Caco-2 (cell line): ENCODE results near the gene ZBTB38. TPM values are rescaled to one million over a fixed set of nuclear protein-coding genes. Genes with fewer than 3 reads are reported as not detected.

Source experiments
- BruUV-seq: library from RNA; stranded (reverse); fragments of 400-500 nt; replicated peaks from 2 replicates; lab custom pipeline; 2021; lab: Mats Ljungman, UMichigan
- CTCF ChIA-PET: fragments of 300-600 bp; sonication (Branson Sonifier 250); formaldehyde crosslinking; loops from one replicate; lab custom pipeline; 2022; ENCODE audit warnings: antibody characterized with exemption; lab: Charles Lee
- POLR2A ChIA-PET: fragments of 300-600 bp; sonication (Branson Sonifier 250); formaldehyde crosslinking; loops from one replicate; lab custom pipeline; 2022; ENCODE audit warnings: antibody characterized with exemption; lab: Charles Lee
- DNase-seq, 2 experiments: peaks; one replicate each; pipeline versions ENCODE4 v3.0.0 to v3.0.0-alpha.2; 2020 to 2022
- H3K27me3 ChIP-seq: replicated peaks from 2 replicates; pipeline ENCODE4 v1.6.0; 2011; ENCODE audit warnings: low read length; ENCODE audit not compliant: control insufficient read depth, insufficient read depth
- H3K36me3 ChIP-seq: 2 replicates; pipeline ENCODE4 v1.5.1; 2011; ENCODE audit warnings: low read length; ENCODE audit not compliant: control insufficient read depth, insufficient read depth
- H3K4me1 ChIP-seq: fragments of 250-450 bp; sonication (Bioruptor Pico); 2 replicates; pipeline ENCODE4 v1.5.1; 2020; ENCODE audit warnings: mild to moderate bottlenecking
- H3K4me3 ChIP-seq: 2 replicates; pipeline ENCODE4 v1.5.1; 2011; ENCODE audit warnings: low read depth, mild to moderate bottlenecking, control low read depth, low read length
- H3K9me3 ChIP-seq: fragments of 250-450 bp; sonication (Bioruptor Pico); 2 replicates; pipeline ENCODE4 v1.5.1; 2020; ENCODE audit warnings: mild to moderate bottlenecking, moderate library complexity
- H3K27ac Mint-ChIP-seq: one replicate; pipeline ENCODE4 v1.8.0; 2022; ENCODE audit warnings: mixed read lengths; ENCODE audit not compliant: unreplicated experiment
- H3K27me3 Mint-ChIP-seq: one replicate; pipeline ENCODE4 v1.8.0; 2022; ENCODE audit warnings: mixed read lengths; ENCODE audit not compliant: insufficient read depth, unreplicated experiment
- H3K36me3 Mint-ChIP-seq: one replicate; pipeline ENCODE4 v1.8.0; 2022; ENCODE audit warnings: mild to moderate bottlenecking, mixed read lengths; ENCODE audit not compliant: insufficient read depth, unreplicated experiment
- H3K4me1 Mint-ChIP-seq: one replicate; pipeline ENCODE4 v1.8.0; 2022; ENCODE audit warnings: low read depth, mixed read lengths; ENCODE audit not compliant: unreplicated experiment
- H3K4me3 Mint-ChIP-seq: one replicate; pipeline ENCODE4 v1.8.0; 2022; ENCODE audit warnings: mild to moderate bottlenecking, moderate library complexity, mixed read lengths; ENCODE audit not compliant: unreplicated experiment
- H3K9me3 Mint-ChIP-seq: one replicate; pipeline ENCODE4 v1.8.0; 2022; ENCODE audit warnings: mixed read lengths; ENCODE audit not compliant: unreplicated experiment
- intact Hi-C: fragments of 100-400 bp; cut with micrococcal nuclease; formaldehyde crosslinking; loops from one replicate; pipeline ENCODE4 v1.10.0; 2022; ENCODE audit not compliant: unreplicated experiment
- total RNA-seq: library from RNA; stranded (reverse); gene quantifications from 2 replicates; pipeline ENCODE4 v1.2.3, GENCODE V29; 2022
- TF ChIP-seq, protein P1 (sequence below), 2 experiments: fragments of 200-600 bp in 1 of 2; IDR thresholded peaks; 1 replicate in 1 of 2; 2 replicates in 1 of 2; pipeline versions ENCODE4 v1.5.1 to v1.8.0; 2011 to 2022; ENCODE audit warnings: antibody characterized with exemption in 1 of 2, control low read depth in 1 of 2, inconsistent platforms in 1 of 2, low read depth in 1 of 2, low read length in 1 of 2, mild to moderate bottlenecking in 1 of 2, moderate library complexity in 1 of 2; ENCODE audit not compliant: insufficient read depth in 1 of 2, severe bottlenecking in 1 of 2, unreplicated experiment in 1 of 2

ZBTB38 gene
- total RNA-seq, 1 experiment from 2014 or later: 74.1 TPM

DNA sequence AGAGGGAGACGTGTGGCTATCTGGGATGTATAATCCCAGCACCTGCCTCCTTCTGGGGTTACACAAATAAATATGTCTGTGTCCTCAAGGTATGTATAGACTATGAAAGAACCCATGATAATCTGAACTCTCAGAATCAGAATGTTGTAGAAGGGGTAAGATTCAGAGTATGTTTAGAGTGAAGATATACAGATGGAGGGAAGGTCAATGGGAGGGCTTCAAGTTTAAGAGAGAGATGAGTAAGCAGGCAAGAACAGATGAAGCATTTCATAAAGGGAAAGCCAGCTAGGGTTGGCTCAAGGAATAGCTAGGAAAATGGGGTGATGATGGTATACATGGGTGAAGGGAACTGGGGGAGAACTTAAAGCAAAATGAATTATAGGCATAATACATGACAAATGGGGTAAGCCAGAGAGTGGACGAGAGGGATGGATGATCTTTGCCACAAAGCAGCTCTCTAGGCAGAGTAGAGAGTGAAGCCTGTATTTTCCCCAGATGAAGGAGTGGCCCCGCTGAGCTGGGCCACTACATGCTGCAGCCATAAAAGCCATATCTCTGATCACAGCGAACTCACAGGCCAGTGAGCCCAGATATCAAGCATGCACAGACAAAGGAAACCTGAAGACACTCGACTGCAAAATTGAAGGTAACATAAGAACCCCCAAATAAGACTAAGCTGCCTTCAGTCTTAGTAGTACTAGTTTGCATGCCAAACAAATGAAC lies 15.9 kb upstream of the ZBTB38 start:
- Mint-ChIP-seq H3K27ac (no peak overlapping the region), H3K4me1 (no peaks in the 10 kb centered on the region), H3K9me3 (no peaks in the 10 kb centered on the region), H3K4me3 (no peak overlapping the region), H3K27me3 (peaks cover 3% of the 10 kb centered on the region), H3K36me3 (no peaks in the 10 kb centered on the region)
- TF ChIP-seq, protein P1, sequence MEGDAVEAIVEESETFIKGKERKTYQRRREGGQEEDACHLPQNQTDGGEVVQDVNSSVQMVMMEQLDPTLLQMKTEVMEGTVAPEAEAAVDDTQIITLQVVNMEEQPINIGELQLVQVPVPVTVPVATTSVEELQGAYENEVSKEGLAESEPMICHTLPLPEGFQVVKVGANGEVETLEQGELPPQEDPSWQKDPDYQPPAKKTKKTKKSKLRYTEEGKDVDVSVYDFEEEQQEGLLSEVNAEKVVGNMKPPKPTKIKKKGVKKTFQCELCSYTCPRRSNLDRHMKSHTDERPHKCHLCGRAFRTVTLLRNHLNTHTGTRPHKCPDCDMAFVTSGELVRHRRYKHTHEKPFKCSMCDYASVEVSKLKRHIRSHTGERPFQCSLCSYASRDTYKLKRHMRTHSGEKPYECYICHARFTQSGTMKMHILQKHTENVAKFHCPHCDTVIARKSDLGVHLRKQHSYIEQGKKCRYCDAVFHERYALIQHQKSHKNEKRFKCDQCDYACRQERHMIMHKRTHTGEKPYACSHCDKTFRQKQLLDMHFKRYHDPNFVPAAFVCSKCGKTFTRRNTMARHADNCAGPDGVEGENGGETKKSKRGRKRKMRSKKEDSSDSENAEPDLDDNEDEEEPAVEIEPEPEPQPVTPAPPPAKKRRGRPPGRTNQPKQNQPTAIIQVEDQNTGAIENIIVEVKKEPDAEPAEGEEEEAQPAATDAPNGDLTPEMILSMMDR (IDR thresholded peaks at IDR 0.05; ENCODE audit: insufficient read depth in 1 of 2, low read depth in 1 of 2, low read length in 1 of 2, severe bottlenecking in 1 of 2, unreplicated experiment in 1 of 2): no peak
- no peaks in the 10 kb centered on the region for H3K27me3 ChIP-seq
- H3K36me3 ChIP-seq: no peaks in the 10 kb centered on the region
- ChIA-PET POLR2A (no interaction called here), CTCF (interaction anchor here (0.7 kb wide), 1 partner anchor 52 kb away, joined by 4 read pairs; no protein-coding TSS in a partner anchor)
- H3K9me3 ChIP-seq: no peaks in the 10 kb centered on the region
- intact Hi-C loops: no loop called here
- H3K4me3 ChIP-seq: no peak overlapping the region
- BruUV-seq: no TSS peak
- DNase-seq: no peak
- no peaks in the 10 kb centered on the region for H3K4me1 ChIP-seq

GRCh38 chr3:141353652-141354495 lies 14.4 kb upstream of the ZBTB38 start:
- ChIA-PET CTCF (interaction anchor here (1.3 to 2.2 kb wide), 3 partner anchors 22 to 101 kb away, joined by 4 to 10 read pairs (median 6); no protein-coding TSS in a partner anchor), POLR2A (interaction anchor here (0.5 kb wide), 1 partner anchor 12 kb away, joined by 3 read pairs; no protein-coding TSS in a partner anchor)
- H3K4me1 ChIP-seq: no peaks in the 10 kb centered on the region; the same call in 1 of the 2 replicates
- H3K9me3 ChIP-seq: no peaks in the 10 kb centered on the region
- Mint-ChIP-seq H3K4me1 (peaks cover 3% of the 10 kb centered on the region), H3K27ac (no peak overlapping the region), H3K9me3 (no peaks in the 10 kb centered on the region), H3K27me3 (peaks cover 3% of the 10 kb centered on the region), H3K36me3 (no peaks in the 10 kb centered on the region), H3K4me3 (no peak overlapping the region)
- intact Hi-C loops: no loop called here
- TF ChIP-seq, protein P1 (IDR thresholded peaks at IDR 0.05; ENCODE audit: insufficient read depth in 1 of 2, low read depth in 1 of 2, low read length in 1 of 2, severe bottlenecking in 1 of 2, unreplicated experiment in 1 of 2): no peak
- no peaks in the 10 kb centered on the region for H3K27me3 ChIP-seq
- H3K36me3 ChIP-seq: no peaks in the 10 kb centered on the region
- BruUV-seq: no TSS peak
- DNase-seq: no peak
- no peak overlapping the region for H3K4me3 ChIP-seq

DNA sequence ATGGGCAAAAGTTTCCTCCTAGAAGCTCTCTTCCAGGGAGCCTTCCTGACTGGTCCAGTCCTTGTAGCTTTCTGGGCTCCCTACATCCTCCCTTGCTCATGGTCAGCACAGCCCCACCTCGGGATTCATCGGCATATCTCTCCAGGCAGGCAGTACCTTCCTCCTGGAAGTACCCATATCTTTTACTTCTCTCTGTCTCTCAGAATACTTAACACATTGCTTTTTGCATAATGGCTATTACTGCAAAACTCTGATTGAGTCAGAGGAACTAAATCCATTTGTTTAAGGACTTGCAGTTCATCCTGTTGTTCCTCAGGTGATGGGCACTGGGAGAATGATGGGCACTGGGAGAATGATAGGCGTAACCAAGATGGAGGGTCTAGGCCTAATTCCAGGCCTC lies 13.8 kb upstream of the ZBTB38 start:
- H3K27ac Mint-ChIP-seq: no peak overlapping the region
- no peak for DNase-seq
- intact Hi-C loops: no loop called here
- no peaks in the 10 kb centered on the region for H3K27me3 ChIP-seq
- H3K27me3 Mint-ChIP-seq: peaks cover 3% of the 10 kb centered on the region
- ChIA-PET POLR2A (interaction anchor here (0.5 kb wide), 1 partner anchor 12 kb away, joined by 3 read pairs; no protein-coding TSS in a partner anchor), CTCF (interaction anchor here (1.3 to 2.2 kb wide), 3 partner anchors 22 to 100 kb away, joined by 4 to 10 read pairs (median 6); no protein-coding TSS in a partner anchor)
- H3K9me3 ChIP-seq: no peaks in the 10 kb centered on the region
- H3K4me3 ChIP-seq: no peak overlapping the region
- no peaks in the 10 kb centered on the region for H3K36me3 ChIP-seq
- no peak overlapping the region for H3K4me3 Mint-ChIP-seq
- H3K4me1 Mint-ChIP-seq: peaks cover 9% of the 10 kb centered on the region
- no peaks in the 10 kb centered on the region for H3K9me3 Mint-ChIP-seq
- H3K4me1 ChIP-seq: peaks cover 6% of the 10 kb centered on the region; the same call in 1 of the 2 replicates
- BruUV-seq: no TSS peak
- TF ChIP-seq, protein P1 (IDR thresholded peaks at IDR 0.05; ENCODE audit: insufficient read depth in 1 of 2, low read depth in 1 of 2, low read length in 1 of 2, severe bottlenecking in 1 of 2, unreplicated experiment in 1 of 2): no peak
- H3K36me3 Mint-ChIP-seq: no peaks in the 10 kb centered on the region
